B cell (primary cell): ENCODE measurements around the gene BEGAIN.

ENCODE experiments used
- EZH2 ChIP-seq: IDR thresholded peaks from 2 replicates; pipeline ENCODE4 v1.6.1; 2012; ENCODE audit warnings: borderline replicate concordance, low read depth, mild to moderate bottlenecking, moderate library complexity, low read length; ENCODE audit not compliant: insufficient read depth, poor library complexity, severe bottlenecking
- TF ChIP-seq, protein P1 (sequence below): fragments of 200-600 bp; IDR thresholded peaks from one replicate; pipeline ENCODE4 v1.8.0; 2022; ENCODE audit warnings: antibody characterized with exemption, mild to moderate bottlenecking

DNA sequence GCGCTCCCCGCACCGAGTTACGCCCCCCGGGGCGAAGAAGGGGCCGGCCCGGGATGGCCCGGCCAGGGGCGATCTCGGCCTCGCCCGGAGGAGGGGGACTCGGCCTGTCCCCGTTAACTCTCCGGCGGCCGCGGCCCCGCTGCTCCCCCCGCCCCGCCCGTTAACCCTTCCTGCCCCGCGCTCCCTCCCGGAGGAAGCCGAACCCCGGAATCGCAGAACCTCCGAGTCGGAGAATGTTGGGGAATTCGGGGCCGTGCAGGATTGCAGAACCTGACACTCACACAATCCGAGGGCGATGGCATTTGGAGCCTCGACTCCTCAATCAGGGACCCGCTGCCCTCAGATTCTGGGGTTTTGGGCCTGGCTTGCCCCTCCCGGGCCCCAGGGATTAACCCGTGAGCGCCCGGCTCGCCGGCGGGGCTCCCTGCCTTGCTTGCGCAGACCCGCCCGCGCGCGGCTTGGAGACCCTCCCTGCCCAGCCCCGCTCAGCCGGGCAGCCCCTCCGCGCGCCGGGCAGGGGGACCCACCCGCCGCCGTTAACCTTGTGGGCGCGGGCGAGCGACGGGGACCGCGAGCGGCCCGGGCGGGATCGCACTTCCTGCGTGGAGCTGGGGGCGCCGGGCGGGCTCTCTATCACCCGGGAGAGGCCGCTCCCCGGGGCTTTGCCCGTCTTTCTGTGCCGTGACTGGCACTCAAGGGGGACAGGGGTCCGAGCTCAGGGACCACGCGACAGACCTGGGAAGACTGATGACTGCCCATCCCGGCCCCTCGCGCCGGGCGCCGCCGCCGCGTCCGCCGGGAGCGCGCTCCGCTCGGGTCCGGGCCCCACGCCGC, 18.8 kb downstream of the BEGAIN start:
- TF ChIP-seq, protein P1, sequence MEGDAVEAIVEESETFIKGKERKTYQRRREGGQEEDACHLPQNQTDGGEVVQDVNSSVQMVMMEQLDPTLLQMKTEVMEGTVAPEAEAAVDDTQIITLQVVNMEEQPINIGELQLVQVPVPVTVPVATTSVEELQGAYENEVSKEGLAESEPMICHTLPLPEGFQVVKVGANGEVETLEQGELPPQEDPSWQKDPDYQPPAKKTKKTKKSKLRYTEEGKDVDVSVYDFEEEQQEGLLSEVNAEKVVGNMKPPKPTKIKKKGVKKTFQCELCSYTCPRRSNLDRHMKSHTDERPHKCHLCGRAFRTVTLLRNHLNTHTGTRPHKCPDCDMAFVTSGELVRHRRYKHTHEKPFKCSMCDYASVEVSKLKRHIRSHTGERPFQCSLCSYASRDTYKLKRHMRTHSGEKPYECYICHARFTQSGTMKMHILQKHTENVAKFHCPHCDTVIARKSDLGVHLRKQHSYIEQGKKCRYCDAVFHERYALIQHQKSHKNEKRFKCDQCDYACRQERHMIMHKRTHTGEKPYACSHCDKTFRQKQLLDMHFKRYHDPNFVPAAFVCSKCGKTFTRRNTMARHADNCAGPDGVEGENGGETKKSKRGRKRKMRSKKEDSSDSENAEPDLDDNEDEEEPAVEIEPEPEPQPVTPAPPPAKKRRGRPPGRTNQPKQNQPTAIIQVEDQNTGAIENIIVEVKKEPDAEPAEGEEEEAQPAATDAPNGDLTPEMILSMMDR = no peak
- no peak for TF ChIP-seq EZH2
